HepG2 (cell line): ENCODE results near the gene APBB3.

ENCODE experiments used
- AGO2 ChIP-seq: fragments of 200-400 bp; formaldehyde crosslinking; optimal IDR thresholded peaks from 2 replicates; pipeline ENCODE3; 2017; ENCODE audit warnings: mild to moderate bottlenecking, low read depth, low read length, moderate library complexity
- CCAR2 ChIP-seq: fragments of 200-400 bp; formaldehyde crosslinking; optimal IDR thresholded peaks from 2 replicates; pipeline ENCODE3; 2018; ENCODE audit warnings: low read depth, mild to moderate bottlenecking, low read length, moderate library complexity
- CTCF ChIP-seq: sonication (generic); formaldehyde crosslinking; IDR thresholded peaks from 2 replicates; pipeline ENCODE4 v1.5.0; 2020; ENCODE audit warnings: mild to moderate bottlenecking, missing genetic modification reagents, moderate library complexity
- HCFC1 ChIP-seq: fragments of 150-350 bp; IDR thresholded peaks from 2 replicates; pipeline ENCODE4 v1.6.1; 2014; ENCODE audit warnings: low read depth, low read length
- HMGXB4 ChIP-seq, 2 experiments: sonication (generic) in 1 of 2; formaldehyde crosslinking in 1 of 2; IDR thresholded peaks; 2 replicates each; pipeline versions ENCODE4 v1.4.0 to v1.6.1; 2018 to 2020; ENCODE audit warnings: missing genetic modification reagents in 2 of 2, borderline replicate concordance in 1 of 2, low read depth in 1 of 2, mild to moderate bottlenecking in 1 of 2, missing biosample characterization in 1 of 2
- POLR2AphosphoS5 ChIP-seq: IDR thresholded peaks from 2 replicates; pipeline ENCODE4 v1.6.1; 2012; ENCODE audit warnings: low read depth, low read length
- ZBTB33 ChIP-seq: sonication (generic); formaldehyde crosslinking; IDR thresholded peaks from 2 replicates; pipeline ENCODE4 v1.4.0; 2020; ENCODE audit warnings: missing genetic modification reagents
- ZNF501 ChIP-seq: sonication (generic); formaldehyde crosslinking; IDR thresholded peaks from 2 replicates; pipeline ENCODE4 v1.5.1; 2020; ENCODE audit warnings: mild to moderate bottlenecking, moderate library complexity, missing genetic modification reagents
- ZNF547 ChIP-seq: sonication (generic); formaldehyde crosslinking; IDR thresholded peaks from 2 replicates; pipeline ENCODE4 v1.5.1; 2020; ENCODE audit warnings: mild to moderate bottlenecking, missing genetic modification reagents
- ZNF646 ChIP-seq: sonication (generic); formaldehyde crosslinking; IDR thresholded peaks from 2 replicates; pipeline ENCODE4 v1.9.0; 2021; ENCODE audit warnings: mild to moderate bottlenecking, missing genetic modification reagents
- ZNF660 ChIP-seq: sonication (generic); formaldehyde crosslinking; IDR thresholded peaks from 2 replicates; pipeline ENCODE4 v1.5.1; 2020; ENCODE audit warnings: mild to moderate bottlenecking, low read depth, missing genetic modification reagents, borderline replicate concordance
- ZNF740 ChIP-seq: sonication (generic); formaldehyde crosslinking; IDR thresholded peaks from 2 replicates; pipeline ENCODE4 v1.4.0; 2020; ENCODE audit warnings: missing genetic modification reagents

- TF ChIP-seq HMGXB4 (CRISPR knock-in tag; IDR thresholded peaks at IDR 0.05; ENCODE audit: borderline replicate concordance in 1 of 2, low read depth in 1 of 2) (no peak), CCAR2 (no peak), ZBTB33 (CRISPR knock-in tag) (no peak), ZNF660 (CRISPR knock-in tag) (no peak), AGO2 (no peak), ZNF646 (no peak), CTCF (CRISPR knock-in tag) (no peak), ZNF547 (CRISPR knock-in tag) (no peak), ZNF501 (CRISPR knock-in tag) (no peak), POLR2AphosphoS5 (no peak), HCFC1 (no peak), ZNF740 (CRISPR knock-in tag) (no peak)
Measured at GRCh38 chr5:140553657-140554056, 10.7 kb downstream of the APBB3 start.
